ENCODE measurements around the gene FGFR3. TPM values are rescaled to one million over a fixed set of nuclear protein-coding genes. Genes with fewer than 3 reads are reported as not detected.

Gene FGFR3
- total RNA-seq, 1 donor from 2014 or later, result 44.3 TPM

GRCh38 chr4:1763550-1764080, 29.5 kb upstream of the FGFR3 start:
- Mint-ChIP-seq H3K27me3 (no peaks in the 10 kb centered on the region), H3K4me3 (no peak overlapping the region), H3K27ac (no peak overlapping the region), H3K4me1 (ENCODE audit: unreplicated experiment) (peaks cover 3% of the 10 kb centered on the region), H3K36me3 (no peaks in the 10 kb centered on the region), H3K9me3 (no peaks in the 10 kb centered on the region)
- DNase-seq (ENCODE audit: extremely low spot score, unreplicated experiment), result no peak
- TF ChIP-seq, protein P1, sequence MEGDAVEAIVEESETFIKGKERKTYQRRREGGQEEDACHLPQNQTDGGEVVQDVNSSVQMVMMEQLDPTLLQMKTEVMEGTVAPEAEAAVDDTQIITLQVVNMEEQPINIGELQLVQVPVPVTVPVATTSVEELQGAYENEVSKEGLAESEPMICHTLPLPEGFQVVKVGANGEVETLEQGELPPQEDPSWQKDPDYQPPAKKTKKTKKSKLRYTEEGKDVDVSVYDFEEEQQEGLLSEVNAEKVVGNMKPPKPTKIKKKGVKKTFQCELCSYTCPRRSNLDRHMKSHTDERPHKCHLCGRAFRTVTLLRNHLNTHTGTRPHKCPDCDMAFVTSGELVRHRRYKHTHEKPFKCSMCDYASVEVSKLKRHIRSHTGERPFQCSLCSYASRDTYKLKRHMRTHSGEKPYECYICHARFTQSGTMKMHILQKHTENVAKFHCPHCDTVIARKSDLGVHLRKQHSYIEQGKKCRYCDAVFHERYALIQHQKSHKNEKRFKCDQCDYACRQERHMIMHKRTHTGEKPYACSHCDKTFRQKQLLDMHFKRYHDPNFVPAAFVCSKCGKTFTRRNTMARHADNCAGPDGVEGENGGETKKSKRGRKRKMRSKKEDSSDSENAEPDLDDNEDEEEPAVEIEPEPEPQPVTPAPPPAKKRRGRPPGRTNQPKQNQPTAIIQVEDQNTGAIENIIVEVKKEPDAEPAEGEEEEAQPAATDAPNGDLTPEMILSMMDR (conservative IDR thresholded peaks at IDR 0.05), result no peak

- Mint-ChIP-seq H3K9me3 (no peaks in the 10 kb centered on the region), H3K4me3 (no peak overlapping the region), H3K27ac (no peak overlapping the region), H3K27me3 (no peaks in the 10 kb centered on the region), H3K36me3 (no peaks in the 10 kb centered on the region), H3K4me1 (ENCODE audit: unreplicated experiment) (peaks cover 4% of the 10 kb centered on the region)
- TF ChIP-seq, protein P1 (conservative IDR thresholded peaks at IDR 0.05), result no peak
- DNase-seq (ENCODE audit: extremely low spot score, unreplicated experiment), result no peak
These were observed 28.4 kb upstream of the FGFR3 start for GRCh38 chr4:1764670-1765069.

DNA sequence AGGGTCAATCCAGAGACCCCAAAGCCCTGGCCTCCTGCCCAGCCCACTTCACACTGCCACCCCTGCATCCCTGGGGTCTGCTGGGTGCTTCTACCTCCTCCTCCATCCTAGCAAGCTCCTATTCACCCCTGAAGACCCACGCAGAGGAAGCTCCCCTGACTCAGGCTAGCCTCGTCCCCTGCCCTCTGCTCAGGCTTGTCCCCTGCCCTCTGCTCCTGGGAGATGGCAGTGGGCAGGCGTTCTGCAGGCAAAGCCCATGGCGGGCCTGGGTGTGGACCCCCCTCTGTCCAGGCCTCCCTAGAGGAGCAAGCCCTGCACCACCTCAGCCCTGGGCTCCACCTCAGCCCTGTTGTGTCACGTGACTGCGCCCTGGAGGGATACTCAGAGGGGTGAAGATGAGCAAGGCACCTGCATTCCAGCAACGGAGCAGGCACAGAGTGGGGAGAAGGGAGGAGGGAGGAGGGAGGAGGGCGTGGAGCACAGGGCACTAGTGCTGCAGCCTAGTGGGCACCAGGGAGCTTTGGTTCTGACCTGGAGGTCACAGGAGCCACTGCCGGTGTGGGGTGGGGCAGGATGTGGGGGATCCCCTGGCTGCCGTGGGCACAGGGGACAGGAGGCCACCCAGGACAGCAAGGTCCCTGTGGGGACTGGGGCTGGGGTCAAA, 27.6 kb upstream of the FGFR3 start:
- Mint-ChIP-seq H3K4me1 (ENCODE audit: unreplicated experiment) (peaks cover 4% of the 10 kb centered on the region), H3K27me3 (no peaks in the 10 kb centered on the region), H3K36me3 (no peaks in the 10 kb centered on the region), H3K9me3 (no peaks in the 10 kb centered on the region), H3K27ac (no peak overlapping the region), H3K4me3 (no peak overlapping the region)
- TF ChIP-seq, protein P1 (conservative IDR thresholded peaks at IDR 0.05), result no peak
- no peak for DNase-seq (ENCODE audit: extremely low spot score, unreplicated experiment)

DNA sequence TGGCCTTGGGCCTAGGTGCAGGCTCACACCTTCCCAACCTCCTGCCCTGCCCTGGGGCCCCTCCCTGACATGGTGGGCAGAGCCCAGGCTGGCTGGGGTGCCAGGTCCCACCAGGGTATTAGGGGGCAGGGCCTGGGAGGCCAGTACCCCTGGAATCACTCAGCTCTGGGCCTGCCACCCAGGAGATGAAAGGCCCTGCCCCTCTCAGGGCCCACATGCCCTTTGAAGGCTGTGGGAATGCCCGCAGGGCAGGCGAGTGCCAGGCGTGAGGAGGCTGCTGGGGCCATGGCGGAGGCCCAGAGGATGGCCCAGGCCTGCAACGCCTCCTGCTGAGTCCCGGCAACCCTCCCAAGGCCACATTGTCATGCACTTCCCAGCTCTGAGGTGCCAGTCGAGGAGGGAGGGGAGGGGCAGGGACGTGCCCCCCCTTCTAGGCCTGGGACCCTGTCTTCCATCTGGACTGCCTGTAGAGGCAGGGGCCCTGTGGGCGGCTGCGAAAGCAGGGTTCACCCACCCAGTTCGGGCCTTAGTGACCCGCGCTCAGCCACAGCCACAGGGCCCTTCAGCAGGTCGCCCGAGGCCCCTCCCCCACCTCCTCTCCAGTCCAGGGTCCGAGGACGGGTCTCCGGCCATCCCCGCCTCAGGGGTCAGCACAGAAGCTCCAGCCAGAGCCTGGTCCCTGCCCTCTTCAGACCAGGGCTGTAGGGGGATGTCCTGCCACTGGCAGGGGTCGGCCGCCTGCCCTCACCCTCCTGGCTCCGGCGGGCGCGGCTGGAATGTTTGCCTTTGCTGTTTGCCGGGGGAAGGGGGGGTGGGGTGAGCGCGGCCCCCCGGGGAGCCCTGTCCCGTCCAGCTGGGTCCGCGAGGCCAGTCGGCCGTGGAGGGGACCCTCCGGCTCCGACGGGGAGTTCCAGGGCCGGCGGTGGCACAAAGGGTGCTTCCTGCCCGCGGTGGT, 26.7 kb upstream of the FGFR3 start:
- DNase-seq (ENCODE audit: extremely low spot score, unreplicated experiment), result no peak

GRCh38 chr4:1767061-1767769, 25.9 kb upstream of the FGFR3 start:
- TF ChIP-seq, protein P1 (conservative IDR thresholded peaks at IDR 0.05), result no peak
- no peak overlapping the region for H3K27ac Mint-ChIP-seq
- no peak overlapping the region for H3K4me3 Mint-ChIP-seq
- DNase-seq (ENCODE audit: extremely low spot score, unreplicated experiment), result no peak
- no peaks in the 10 kb centered on the region for H3K9me3 Mint-ChIP-seq
- H3K27me3 Mint-ChIP-seq, result no peaks in the 10 kb centered on the region
- H3K36me3 Mint-ChIP-seq, result no peaks in the 10 kb centered on the region
- H3K4me1 Mint-ChIP-seq (ENCODE audit: unreplicated experiment), result peaks cover 4% of the 10 kb centered on the region

More for the DNA sequence above, 26.7 kb upstream of the FGFR3 start:
- Mint-ChIP-seq H3K36me3 (no peaks in the 10 kb centered on the region), H3K4me3 (no peak overlapping the region), H3K27ac (no peak overlapping the region), H3K27me3 (no peaks in the 10 kb centered on the region), H3K4me1 (ENCODE audit: unreplicated experiment) (peaks cover 4% of the 10 kb centered on the region), H3K9me3 (no peaks in the 10 kb centered on the region)
- TF ChIP-seq, protein P1 (conservative IDR thresholded peaks at IDR 0.05), result no peak
